ENCODE results near the gene FLNA. TPM values are rescaled to one million over a fixed set of nuclear protein-coding genes. Genes with fewer than 3 reads are reported as not detected.

FLNA gene
- total and polyA plus RNA-seq, 2 of the 13 experiments (the other 11 are each of a cell fraction or from before 2014, with no cell fraction given): 83.4 to 174 TPM

- H3K4me2 ChIP-seq (ENCODE audit: low read depth, low read length): peak overlapping the region; percentile 71
- H3K4me1 ChIP-seq (ENCODE audit: insufficient read depth, low read length): peaks cover 25% of the 10 kb centered on the region
- H3K79me2 ChIP-seq (ENCODE audit: insufficient read depth, low read length): no peaks in the 10 kb centered on the region
- in situ Hi-C loops (cut with HindIII; ENCODE audit: extremely low pct_ligation_motif_present, low pct_unique_long_range_greater_than_20kb) (loop anchor here (25.0 kb wide), 1 partner anchor 125 kb away; the partner anchor contains the start of genes G6PD and IKBKG), intact Hi-C loops (cut with micrococcal nuclease; ENCODE audit: unreplicated experiment) (no loop called here)
- H3K27me3 ChIP-seq (ENCODE audit: control insufficient read depth in 1 of 2, insufficient read depth in 2 of 2, low read length in 2 of 2): no peaks in the 10 kb centered on the region
- no peaks in the 10 kb centered on the region for H3K9me3 ChIP-seq (ENCODE audit: low read length)
- POLR2A ChIA-PET: interaction anchor here (0.6 to 4.9 kb wide), 9 partner anchors 9 to 105 kb away, joined by 3 to 75 read pairs (median 6); partner anchors contain the start of genes ATP6AP1, FAM3A, RPL10 and SLC10A3
- CTCF ChIA-PET (ENCODE audit: low intra/inter-chr PET ratio, low total read pairs): no interaction called here
- ATAC-seq (peak; percentile 64), DNase-seq (ENCODE audit: low spot score) (peak; percentile 45), FAIRE-seq (peak; percentile 43)
- H3K27ac ChIP-seq (ENCODE audit: extremely low read length, insufficient read depth, low read length): peak overlapping the region; percentile 67
- no TSS peak for BruUV-seq (replicated peaks)
- H3K9ac ChIP-seq (ENCODE audit: insufficient read depth, low read depth, low read length): peak overlapping the region; percentile 71
- WGBS (ENCODE audit: low lambda C conversion rate): no CpG with 5 or more reads among the region's 29 CpGs
- H2AFZ ChIP-seq (ENCODE audit: low read length): no peak overlapping the region
- 0 out of 5 replicates have a peak, but pooled peaks cover 0 to 4% of the 10 kb centered on the region in 2 experiments for H3K36me3 ChIP-seq (replicated peaks in 1 of 2; ENCODE audit: control insufficient read depth in 1 of 2, insufficient read depth in 2 of 2, low read length in 2 of 2)
- no peaks in the 10 kb centered on the region for H4K20me1 ChIP-seq (ENCODE audit: insufficient read depth, low read length)
- peak overlapping the region; percentile 57 to 73 (median 72) for H3K4me3 ChIP-seq (replicated peaks in 1 of 3; ENCODE audit: insufficient read depth in 1 of 3, low read depth in 2 of 3, low read length in 3 of 3)
- TF ChIP-seq ZFP91 (CRISPR knock-in tag; IDR thresholded peaks at IDR 0.05; ENCODE audit: borderline replicate concordance) (0 out of 2 replicates have a peak, but pooled peaks have one; percentile 2), CCAR2 (optimal IDR thresholded peaks at IDR 0.05; ENCODE audit: low read depth, low read length) (no peak), AGO1 (IDR thresholded peaks at IDR 0.05; ENCODE audit: low read depth, low read length, poor library complexity, severe bottlenecking) (no peak), AGO2 (optimal IDR thresholded peaks at IDR 0.05; ENCODE audit: low read depth, low read length) (peak; percentile 5), ZNF607 (CRISPR knock-in tag; IDR thresholded peaks at IDR 0.05; ENCODE audit: borderline replicate concordance) (no peak), DRAP1 (CRISPR knock-in tag; IDR thresholded peaks at IDR 0.05) (peak; percentile 45; the same call in 1 of the 2 replicates), AHR (CRISPR knock-in tag; IDR thresholded peaks at IDR 0.05) (peak; percentile 23; the same call in 1 of the 2 replicates), CHD2 (IDR thresholded peaks at IDR 0.05; ENCODE audit: low read depth, low read length) (no peak), ZNF710 (CRISPR knock-in tag; IDR thresholded peaks at IDR 0.05; ENCODE audit: borderline replicate concordance) (no peak), KLF6 (CRISPR knock-in tag; IDR thresholded peaks at IDR 0.05) (0 out of 2 replicates have a peak, but pooled peaks have one; percentile 18), SIN3A (IDR thresholded peaks at IDR 0.05; ENCODE audit: borderline replicate concordance, low read depth, low read length) (peak; percentile 23; the same call in 1 of the 2 replicates), POLR2A (IDR thresholded peaks at IDR 0.05; ENCODE audit: insufficient read depth in 1 of 2, low read depth in 2 of 2, low read length in 2 of 2) (peak in 1 of 2 experiments; percentile 68; a peak in 2 of 4 replicates), ZNF687 (CRISPR knock-in tag; IDR thresholded peaks at IDR 0.05) (peak; percentile 8; the same call in 1 of the 2 replicates), GATA4 (IDR thresholded peaks at IDR 0.05; ENCODE audit: borderline replicate concordance, low read depth) (0 out of 2 replicates have a peak, but pooled peaks have one; percentile 10), ATF7-NPFF (CRISPR knock-in tag; IDR thresholded peaks at IDR 0.05; ENCODE audit: low read depth) (peak; percentile 47; the same call in 1 of the 2 replicates)
Observed at GRCh38 chrX:154411981-154412340, 37.5 kb upstream of the FLNA start.

All from HepG2 (cell line).